ENCODE results near the gene BMP7.

The BMP7 gene

GRCh38 chr20:57166568-57167291 is 99.7 kb downstream of the BMP7 start:
- no peak overlapping the region for H3K4me3 ChIP-seq
- no peaks in the 10 kb centered on the region for H3K4me1 ChIP-seq
- no peak for DNase-seq
- intact Hi-C loops (cut with DNase I; ENCODE audit: low total_unique reads), result no loop called here
- H3K9me3 ChIP-seq, result no peaks in the 10 kb centered on the region
- peaks cover 0 to 6% of the 10 kb centered on the region in 2 donors for H3K27me3 ChIP-seq
- no peaks in the 10 kb centered on the region for H3K36me3 ChIP-seq
- no peak overlapping the region for H3K27ac ChIP-seq
- TF ChIP-seq CTCF (IDR thresholded peaks at IDR 0.05), result no peak

GRCh38 chr20:57165427-57166004 is 100.9 kb downstream of the BMP7 start:
- intact Hi-C loops (cut with DNase I; ENCODE audit: low total_unique reads), result loop anchor here (2.0 kb wide), 1 partner anchor 243 kb away; no protein-coding TSS in a partner anchor
- Histone ChIP-seq H3K9me3 (no peaks in the 10 kb centered on the region), H3K27me3 (peaks cover 0 to 6% of the 10 kb centered on the region in 2 donors), H3K27ac (no peak overlapping the region), H3K4me3 (no peak overlapping the region), H3K36me3 (no peaks in the 10 kb centered on the region), H3K4me1 (no peaks in the 10 kb centered on the region)
- TF ChIP-seq CTCF (IDR thresholded peaks at IDR 0.05), result no peak
- no peak for DNase-seq

- peaks cover 0 to 6% of the 10 kb centered on the region in 2 donors for H3K27me3 ChIP-seq
- H3K4me1 ChIP-seq, result no peaks in the 10 kb centered on the region
- no peak overlapping the region for H3K4me3 ChIP-seq
- no peak for TF ChIP-seq CTCF (IDR thresholded peaks at IDR 0.05)
- H3K27ac ChIP-seq, result no peak overlapping the region
- H3K36me3 ChIP-seq, result no peaks in the 10 kb centered on the region
- H3K9me3 ChIP-seq, result no peaks in the 10 kb centered on the region
- intact Hi-C loops (cut with DNase I; ENCODE audit: low total_unique reads), result loop anchor here (2.0 kb wide), 1 partner anchor 242 kb away; no protein-coding TSS in a partner anchor
- no peak for DNase-seq
Observed at GRCh38 chr20:57164872-57165271, 101.6 kb downstream of the BMP7 start.

GRCh38 chr20:57163041-57163440 is 103.4 kb downstream of the BMP7 start:
- Histone ChIP-seq H3K36me3 (no peaks in the 10 kb centered on the region), H3K9me3 (no peaks in the 10 kb centered on the region), H3K27me3 (peaks cover 0 to 4% of the 10 kb centered on the region in 2 donors), H3K27ac (no peak overlapping the region), H3K4me3 (no peak overlapping the region), H3K4me1 (no peaks in the 10 kb centered on the region)
- no peak for TF ChIP-seq CTCF (IDR thresholded peaks at IDR 0.05)
- DNase-seq, result no peak
- intact Hi-C loops (cut with DNase I; ENCODE audit: low total_unique reads), result no loop called here

GRCh38 chr20:57162362-57162652 is 104.1 kb downstream of the BMP7 start:
- Histone ChIP-seq H3K36me3 (no peaks in the 10 kb centered on the region), H3K9me3 (no peaks in the 10 kb centered on the region), H3K27me3 (peaks cover 0 to 3% of the 10 kb centered on the region in 2 donors), H3K27ac (no peak overlapping the region), H3K4me3 (no peak overlapping the region), H3K4me1 (no peaks in the 10 kb centered on the region)
- DNase-seq, result no peak
- intact Hi-C loops (cut with DNase I; ENCODE audit: low total_unique reads), result no loop called here
- TF ChIP-seq CTCF (IDR thresholded peaks at IDR 0.05), result no peak

Data from tibial artery (tissue), 4 donors.